H1 (cell line): ENCODE data around the gene SGMS1. TPM values are rescaled to one million over a fixed set of nuclear protein-coding genes. Genes with fewer than 3 reads are reported as not detected.

Experiments
- CTCF ChIA-PET: fragments of 300-600 bp; sonication (Branson Sonifier 250); formaldehyde crosslinking; loops from one replicate; lab custom pipeline; 2021; ENCODE audit not compliant: partially characterized antibody; lab: Charles Lee
- POLR2A ChIA-PET: fragments of 300-600 bp; sonication (Branson Sonifier 250); formaldehyde crosslinking; loops from one replicate; lab custom pipeline; 2021; ENCODE audit warnings: inconsistent platforms; ENCODE audit not compliant: partially characterized antibody; lab: Charles Lee
- DNase-seq, 2 experiments: peaks; one replicate each; pipeline versions ENCODE4 v3.0.0 to v3.0.0-alpha.2; 2010 to 2022; ENCODE audit warnings: low spot score in 2 of 2, low read depth in 1 of 2, mixed read lengths in 1 of 2
- FAIRE-seq: peaks from 2 replicates; lab custom pipeline; 2011; peaks lifted over from hg19 to GRCh38; lab: Jason Lieb, UNC
- H2AFZ ChIP-seq: 2 replicates; pipeline ENCODE4 v1.8.1; 2012; ENCODE audit warnings: low read length, inconsistent platforms
- H2AK5ac ChIP-seq: 2 replicates; pipeline ENCODE4 v1.6.1; 2013; ENCODE audit warnings: low read depth, low read length
- H2BK120ac ChIP-seq: replicated peaks from 2 replicates; pipeline ENCODE3; 2013; ENCODE audit warnings: low read depth, low read length, inconsistent platforms
- H2BK12ac ChIP-seq: 2 replicates; pipeline ENCODE4 v1.6.1; 2013; ENCODE audit warnings: low read depth, low read length
- H2BK15ac ChIP-seq: 2 replicates; pipeline ENCODE4 v1.6.1; 2013; ENCODE audit warnings: low read length
- H2BK20ac ChIP-seq: 2 replicates; pipeline ENCODE4 v1.6.1; 2013; ENCODE audit warnings: low read length
- H2BK5ac ChIP-seq: 2 replicates; pipeline ENCODE4 v1.6.1; 2013; ENCODE audit warnings: low read depth, low read length
- H3K14ac ChIP-seq: 2 replicates; pipeline ENCODE4 v1.6.1; 2013; ENCODE audit warnings: inconsistent platforms; ENCODE audit not compliant: insufficient read length
- H3K18ac ChIP-seq: 2 replicates; pipeline ENCODE4 v1.6.1; 2013; ENCODE audit warnings: low read length; ENCODE audit errors: extremely low read depth
- H3K23ac ChIP-seq: 2 replicates; pipeline ENCODE4 v1.6.1; 2013; ENCODE audit warnings: inconsistent platforms; ENCODE audit not compliant: insufficient read length
- H3K23me2 ChIP-seq: 2 replicates; pipeline ENCODE4 v1.6.1; 2013; ENCODE audit warnings: low read depth, low read length
- H3K27ac ChIP-seq: 2 replicates; pipeline ENCODE4 v1.6.1; 2011; ENCODE audit warnings: low read depth, low read length, inconsistent platforms
- H3K27me3 ChIP-seq, 4 experiments: replicated peaks in 1 of 4; 1 replicate in 1 of 4; 2 replicates in 3 of 4; pipeline versions ENCODE4 v1.6.1 to v1.8.1; 2011 to 2013; ENCODE audit warnings: low read length in 3 of 4, mild to moderate bottlenecking in 3 of 4, inconsistent platforms in 2 of 4, mixed read lengths in 2 of 4, moderate library complexity in 1 of 4; ENCODE audit not compliant: control insufficient read depth in 3 of 4, insufficient read depth in 3 of 4; ENCODE audit errors: extremely low read depth in 1 of 4
- H3K36me3 ChIP-seq, 4 experiments: 2 replicates each; pipeline versions ENCODE4 v1.6.1 to v1.8.1; 2011 to 2013; ENCODE audit warnings: mild to moderate bottlenecking in 4 of 4, low read length in 3 of 4, moderate library complexity in 2 of 4, control low read depth in 1 of 4, inconsistent platforms in 1 of 4; ENCODE audit not compliant: insufficient read depth in 4 of 4, control insufficient read depth in 2 of 4
- H3K4ac ChIP-seq: replicated peaks from 2 replicates; pipeline ENCODE3; 2013; ENCODE audit warnings: low read length, low read depth, mixed read lengths, inconsistent platforms; ENCODE audit not compliant: insufficient read length
- H3K4me1 ChIP-seq, 4 experiments: replicated peaks in 1 of 4; 1 replicate in 1 of 4; 2 replicates in 3 of 4; pipeline versions ENCODE4 v1.6.1 to v1.8.1; 2011 to 2013; ENCODE audit warnings: low read length in 3 of 4, inconsistent platforms in 2 of 4, mixed read lengths in 1 of 4; ENCODE audit not compliant: insufficient read depth in 4 of 4, control insufficient read depth in 3 of 4
- H3K4me2 ChIP-seq, 2 experiments: 2 replicates each; pipeline versions ENCODE4 v1.6.1 to v1.8.1; 2011 to 2013; ENCODE audit warnings: low read depth in 2 of 2, low read length in 2 of 2, control low read depth in 1 of 2, inconsistent platforms in 1 of 2, mild to moderate bottlenecking in 1 of 2; ENCODE audit not compliant: insufficient read depth in 1 of 2
- H3K4me3 ChIP-seq, 4 experiments: fragments of 200-600, 300-600 bp in 1 of 4; sonication (generic), shearing (Covaris generic), sonication (Bioruptor Twin) in 1 of 4; 2 replicates each; pipeline versions ENCODE4 v1.5.1 to v1.8.1; 2011 to 2016; ENCODE audit warnings: low read length in 4 of 4, low read depth in 3 of 4, control low read depth in 2 of 4, inconsistent platforms in 2 of 4, mild to moderate bottlenecking in 2 of 4, mixed read lengths in 1 of 4, moderate library complexity in 1 of 4; ENCODE audit not compliant: insufficient read depth in 2 of 4; ENCODE audit errors: extremely low read depth in 1 of 4
- H3K56ac ChIP-seq: replicated peaks from 2 replicates; pipeline ENCODE3; 2013; ENCODE audit warnings: low read depth, mild to moderate bottlenecking, mixed read lengths, low read length, inconsistent platforms; ENCODE audit not compliant: insufficient read length
- H3K79me1 ChIP-seq: 2 replicates; pipeline ENCODE4 v1.6.1; 2013; ENCODE audit warnings: low read depth, low read length, control low read depth
- H3K79me2 ChIP-seq, 2 experiments: 2 replicates each; pipeline versions ENCODE4 v1.6.1 to v1.8.1; 2012 to 2013; ENCODE audit warnings: low read length in 2 of 2, mild to moderate bottlenecking in 2 of 2, inconsistent platforms in 1 of 2; ENCODE audit not compliant: insufficient read depth in 2 of 2, control insufficient read depth in 1 of 2
- H3K9ac ChIP-seq, 4 experiments: replicated peaks in 1 of 4; 1 replicate in 1 of 4; 2 replicates in 3 of 4; pipeline versions ENCODE4 v1.6.1 to v1.8.1; 2011 to 2013; ENCODE audit warnings: low read depth in 3 of 4, low read length in 3 of 4, control low read depth in 2 of 4, mild to moderate bottlenecking in 2 of 4, moderate library complexity in 2 of 4, inconsistent platforms in 1 of 4; ENCODE audit errors: extremely low read depth in 1 of 4
- H3K9me3 ChIP-seq, 2 experiments: 2 replicates each; pipeline versions ENCODE4 v1.6.1 to v1.8.1; 2012 to 2013; ENCODE audit warnings: mild to moderate bottlenecking in 2 of 2, moderate library complexity in 2 of 2, control low read depth in 1 of 2, inconsistent platforms in 1 of 2, low read depth in 1 of 2, low read length in 1 of 2, mixed read lengths in 1 of 2; ENCODE audit not compliant: insufficient read depth in 2 of 2
- H4K20me1 ChIP-seq, 2 experiments: replicated peaks in 1 of 2; 2 replicates each; pipeline versions ENCODE3 to v1.8.1; 2011 to 2013; ENCODE audit warnings: inconsistent platforms in 2 of 2, low read length in 2 of 2, mild to moderate bottlenecking in 1 of 2; ENCODE audit not compliant: insufficient read depth in 2 of 2, control insufficient read depth in 1 of 2
- H4K5ac ChIP-seq: 2 replicates; pipeline ENCODE4 v1.6.1; 2013; ENCODE audit warnings: low read length, low read depth, mixed read lengths, inconsistent platforms; ENCODE audit not compliant: insufficient read length
- H4K8ac ChIP-seq: 2 replicates; pipeline ENCODE4 v1.8.0; 2013; ENCODE audit warnings: mild to moderate bottlenecking, moderate library complexity, low read length, inconsistent platforms; ENCODE audit not compliant: insufficient read depth; ENCODE audit errors: extremely low read depth
- H4K91ac ChIP-seq: replicated peaks from 2 replicates; pipeline ENCODE3; 2013; ENCODE audit warnings: low read length, mixed read lengths, inconsistent platforms; ENCODE audit not compliant: insufficient read length
- ASH2L ChIP-seq: fragments of 200-600, 300-600 bp; sonication (generic); IDR thresholded peaks from one replicate; pipeline ENCODE4 v1.7.1; 2017; ENCODE audit warnings: low read length
- ATF2 ChIP-seq: IDR thresholded peaks from 2 replicates; pipeline ENCODE4 v1.6.1; 2012; ENCODE audit warnings: low read length, inconsistent platforms
- ATF3 ChIP-seq: IDR thresholded peaks from 2 replicates; pipeline ENCODE4 v1.6.1; 2011; ENCODE audit warnings: low read depth, mild to moderate bottlenecking, low read length; ENCODE audit not compliant: insufficient read depth
- BCL11A ChIP-seq, 2 experiments: IDR thresholded peaks; one replicate each; pipeline ENCODE4 v1.6.1; 2011; ENCODE audit warnings: low read depth in 2 of 2, low read length in 2 of 2, mild to moderate bottlenecking in 2 of 2
- CHD2 ChIP-seq: IDR thresholded peaks from 2 replicates; pipeline ENCODE4 v1.6.1; 2012; ENCODE audit warnings: low read length, improper control_type of control experiment
- CREB1 ChIP-seq: IDR thresholded peaks from 2 replicates; pipeline ENCODE4 v1.6.1; 2012; ENCODE audit warnings: inconsistent platforms
- GABPA ChIP-seq: IDR thresholded peaks from 2 replicates; pipeline ENCODE4 v1.6.1; 2011; ENCODE audit warnings: mild to moderate bottlenecking, low read length, moderate library complexity, borderline replicate concordance; ENCODE audit not compliant: insufficient read depth
- SP1 ChIP-seq: IDR thresholded peaks from 2 replicates; pipeline ENCODE4 v1.6.1; 2011; ENCODE audit warnings: low read depth, low read length
- SP2 ChIP-seq: IDR thresholded peaks from 2 replicates; pipeline ENCODE4 v1.6.1; 2012; ENCODE audit warnings: mild to moderate bottlenecking, low read length, inconsistent platforms
- TAF1 ChIP-seq: IDR thresholded peaks from 2 replicates; pipeline ENCODE4 v1.6.1; 2011; ENCODE audit warnings: mild to moderate bottlenecking, low read depth, low read length
- TCF12 ChIP-seq: IDR thresholded peaks from 2 replicates; pipeline ENCODE4 v1.6.1; 2011; ENCODE audit warnings: low read depth, mild to moderate bottlenecking, low read length
- TEAD4 ChIP-seq: IDR thresholded peaks from 2 replicates; pipeline ENCODE4 v1.6.1; 2012; ENCODE audit warnings: low read depth, low read length, inconsistent platforms, mixed read lengths
- WGBS, 2 experiments: shearing (Covaris generic) in 1 of 2; methylation state at CpG; one replicate each; pipeline versions ENCODE4 v1.1.6 to v1.1.7; 2013 to 2015; ENCODE audit warnings: low lambda C conversion rate in 2 of 2, mixed read lengths in 2 of 2, inconsistent platforms in 1 of 2, low coverage in 1 of 2, missing lambda C conversion rate in 1 of 2; ENCODE audit not compliant: insufficient replicate concordance in 2 of 2, insufficient coverage in 1 of 2, insufficient read length in 1 of 2; ENCODE audit errors: extremely low coverage in 1 of 2, missing lambda C conversion rate in 1 of 2; 5-methylcytosine and 5-hydroxymethylcytosine counted together
- polyA plus RNA-seq, 7 experiments: library from polyadenylated mRNA; depleted of rRNA in 3 of 7; stranded (reverse) in 5 of 7; unstranded in 2 of 7; fragments of >200 nt in 5 of 7; fragments of 200-250 nt in 2 of 7; gene quantifications; 1 replicate in 5 of 7; 2 replicates in 1 of 7; 4 replicates in 1 of 7; pipeline versions ENCODE4 v1.2.1 to v1.2.3, GENCODE V29; 2011 to 2013; ENCODE audit warnings: missing spikeins in 2 of 7, mixed read lengths in 2 of 7
- total RNA-seq: library from RNA; stranded (reverse); fragmentation: NEBNext Ultra II Directional; extraction: Animal tissue kit (Norgen Biotek cat#: 25700); gene quantifications from 2 replicates; pipeline ENCODE4 v1.2.1, GENCODE V29; 2021

The SGMS1 gene
- total and polyA plus RNA-seq, 2 of the 8 experiments (the other 6 are each of a cell fraction or from before 2014, with no cell fraction given): 6.0 to 15.6 TPM

- 94% methylated on average over 2 of the region's 2 CpGs; no CpG with 5 or more reads in 1 of the 2 experiments for WGBS, 2 experiments
- Histone ChIP-seq H2BK120ac (no peak overlapping the region), H3K14ac (no peak overlapping the region), H3K56ac (no peak overlapping the region), H3K9me3 (peaks cover 9 to 17% of the 10 kb centered on the region in 2 experiments; a peak in 3 of 4 replicates), H3K27me3 (no peaks in the 10 kb centered on the region), H2AFZ (no peak overlapping the region), H3K79me2 (no peaks in the 10 kb centered on the region), H3K4me2 (no peak overlapping the region), H3K9ac (no peak overlapping the region), H4K8ac (no peak overlapping the region), H3K27ac (no peak overlapping the region), H3K4me1 (no peaks in the 10 kb centered on the region), H4K20me1 (no peaks in the 10 kb centered on the region), H2BK15ac (no peak overlapping the region), H3K23me2 (no peaks in the 10 kb centered on the region), H2BK5ac (no peak overlapping the region), H2BK12ac (no peak overlapping the region), H3K18ac (no peak overlapping the region), H3K4me3 (no peak overlapping the region), H3K79me1 (no peaks in the 10 kb centered on the region), H4K91ac (no peak overlapping the region), H4K5ac (no peak overlapping the region), H2AK5ac (no peak overlapping the region), H3K36me3 (peaks cover 0 to 5% (median 3%) of the 10 kb centered on the region in 4 experiments; a peak in 4 of 8 replicates), H3K4ac (no peak overlapping the region), H3K23ac (no peak overlapping the region), H2BK20ac (no peak overlapping the region)
- ChIA-PET CTCF (interaction anchor here (1.5 kb wide), 1 partner anchor 33 kb away, joined by 3 read pairs; no protein-coding TSS in a partner anchor), POLR2A (interaction anchor here (1.5 kb wide), 1 partner anchor 161 kb away, joined by 3 read pairs; no protein-coding TSS in a partner anchor)
- no peak for FAIRE-seq
- no peak for TF ChIP-seq BCL11A (IDR thresholded peaks at IDR 0.05; ENCODE audit: low read depth in 2 of 2, low read length in 2 of 2)
- TF ChIP-seq ATF3: no peak
- no peak for TF ChIP-seq TAF1
- no peak for TF ChIP-seq TEAD4
- TF ChIP-seq CHD2: no peak
- no peak for TF ChIP-seq SP2
- TF ChIP-seq GABPA: no peak
- no peak for TF ChIP-seq ATF2
- TF ChIP-seq ASH2L: no peak
- TF ChIP-seq CREB1: no peak
- no peak for TF ChIP-seq TCF12
- TF ChIP-seq SP1: no peak
- DNase-seq: no peak
Observed at GRCh38 chr10:50346942-50347341, 276.8 kb downstream of the SGMS1 start.
